ENCODE results near the gene CYP4V2. TPM values are rescaled to one million over a fixed set of nuclear protein-coding genes. Genes with fewer than 3 reads are reported as not detected.

CYP4V2 gene
- total RNA-seq = 10 to 100 TPM; 27.5 to 43.1 (median 35.5) TPM

DNA sequence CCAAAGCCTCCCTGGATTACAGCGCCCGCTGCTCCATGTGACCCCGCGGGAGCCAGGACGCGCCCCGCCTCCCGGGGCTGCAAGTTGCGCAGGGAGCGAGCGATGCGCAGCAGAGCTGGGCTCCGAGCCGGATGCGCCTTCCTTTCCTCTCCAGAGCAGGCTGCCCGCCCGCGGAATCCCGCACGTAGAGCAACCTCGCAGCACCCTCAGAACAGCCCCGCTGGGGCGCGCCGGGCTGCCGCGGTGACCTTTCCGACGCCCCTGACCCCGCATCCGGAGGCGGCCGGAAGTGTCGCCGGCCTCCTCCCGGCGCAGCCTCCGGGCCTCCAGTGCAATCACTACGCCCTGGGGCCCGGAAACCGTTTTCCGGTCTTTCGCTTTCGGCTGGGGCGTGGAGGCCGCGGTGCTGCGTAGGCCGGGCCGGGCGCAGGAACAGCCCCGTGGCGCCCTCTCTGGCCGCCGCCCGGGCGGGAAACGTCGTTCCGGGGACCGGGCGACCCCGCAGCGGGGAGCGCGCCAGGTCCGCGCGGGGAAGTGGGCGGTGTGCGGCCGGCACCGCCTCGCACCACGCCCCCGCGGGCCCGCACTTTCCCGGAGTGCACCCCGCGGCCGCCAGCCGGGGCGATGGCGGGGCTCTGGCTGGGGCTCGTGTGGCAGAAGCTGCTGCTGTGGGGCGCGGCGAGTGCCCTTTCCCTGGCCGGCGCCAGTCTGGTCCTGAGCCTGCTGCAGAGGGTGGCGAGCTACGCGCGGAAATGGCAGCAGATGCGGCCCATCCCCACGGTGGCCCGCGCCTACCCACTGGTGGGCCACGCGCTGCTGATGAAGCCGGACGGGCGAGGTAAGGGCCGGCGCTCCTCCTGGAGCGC lies at the start of gene CYP4V2:
TSS of gene CYP4V2 (plus strand) at position 368 of the 866 bp plus-strand sequence. CDS start at position 625, 257 bp downstream.
- Histone ChIP-seq H3K27me3 (no peaks in the 10 kb centered on the region), H3K4me3 (peak within 1 kb of the TSS; percentile 69 to 92 (median 80)), H3K36me3 (peaks cover 0 to 17% (median 3%) of the 10 kb centered on the region in 4 donors), H3K9me3 (no peaks in the 10 kb centered on the region), H3K27ac (replicated peaks in 1 of 4) (peak within 1 kb of the TSS; percentile 92 to 98 (median 96)), H3K4me1 (peaks cover 24 to 39% (median 35%) of the 10 kb centered on the region in 4 donors)
- no CpG with 5 or more reads among the region's 107 CpGs for WGBS
- intact Hi-C loops (cut with DNase I) = loop anchor here (5.0 kb wide), 1 partner anchor 124 kb away; the partner anchor contains the start of gene TLR3
- TF ChIP-seq, protein P1, sequence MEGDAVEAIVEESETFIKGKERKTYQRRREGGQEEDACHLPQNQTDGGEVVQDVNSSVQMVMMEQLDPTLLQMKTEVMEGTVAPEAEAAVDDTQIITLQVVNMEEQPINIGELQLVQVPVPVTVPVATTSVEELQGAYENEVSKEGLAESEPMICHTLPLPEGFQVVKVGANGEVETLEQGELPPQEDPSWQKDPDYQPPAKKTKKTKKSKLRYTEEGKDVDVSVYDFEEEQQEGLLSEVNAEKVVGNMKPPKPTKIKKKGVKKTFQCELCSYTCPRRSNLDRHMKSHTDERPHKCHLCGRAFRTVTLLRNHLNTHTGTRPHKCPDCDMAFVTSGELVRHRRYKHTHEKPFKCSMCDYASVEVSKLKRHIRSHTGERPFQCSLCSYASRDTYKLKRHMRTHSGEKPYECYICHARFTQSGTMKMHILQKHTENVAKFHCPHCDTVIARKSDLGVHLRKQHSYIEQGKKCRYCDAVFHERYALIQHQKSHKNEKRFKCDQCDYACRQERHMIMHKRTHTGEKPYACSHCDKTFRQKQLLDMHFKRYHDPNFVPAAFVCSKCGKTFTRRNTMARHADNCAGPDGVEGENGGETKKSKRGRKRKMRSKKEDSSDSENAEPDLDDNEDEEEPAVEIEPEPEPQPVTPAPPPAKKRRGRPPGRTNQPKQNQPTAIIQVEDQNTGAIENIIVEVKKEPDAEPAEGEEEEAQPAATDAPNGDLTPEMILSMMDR (IDR thresholded peaks at IDR 0.05) = peak; percentile 24 to 43 (median 32)
- TF ChIP-seq POLR2AphosphoS5 (IDR thresholded peaks at IDR 0.05) = peak; percentile 74 to 83
- TF ChIP-seq POLR2A (IDR thresholded peaks at IDR 0.05; ENCODE audit: low read depth) = peak; percentile 15
- TF ChIP-seq EP300 (IDR thresholded peaks at IDR 0.05) = no peak
- DNase-seq (ENCODE audit: extremely low spot score) = no peak

DNA sequence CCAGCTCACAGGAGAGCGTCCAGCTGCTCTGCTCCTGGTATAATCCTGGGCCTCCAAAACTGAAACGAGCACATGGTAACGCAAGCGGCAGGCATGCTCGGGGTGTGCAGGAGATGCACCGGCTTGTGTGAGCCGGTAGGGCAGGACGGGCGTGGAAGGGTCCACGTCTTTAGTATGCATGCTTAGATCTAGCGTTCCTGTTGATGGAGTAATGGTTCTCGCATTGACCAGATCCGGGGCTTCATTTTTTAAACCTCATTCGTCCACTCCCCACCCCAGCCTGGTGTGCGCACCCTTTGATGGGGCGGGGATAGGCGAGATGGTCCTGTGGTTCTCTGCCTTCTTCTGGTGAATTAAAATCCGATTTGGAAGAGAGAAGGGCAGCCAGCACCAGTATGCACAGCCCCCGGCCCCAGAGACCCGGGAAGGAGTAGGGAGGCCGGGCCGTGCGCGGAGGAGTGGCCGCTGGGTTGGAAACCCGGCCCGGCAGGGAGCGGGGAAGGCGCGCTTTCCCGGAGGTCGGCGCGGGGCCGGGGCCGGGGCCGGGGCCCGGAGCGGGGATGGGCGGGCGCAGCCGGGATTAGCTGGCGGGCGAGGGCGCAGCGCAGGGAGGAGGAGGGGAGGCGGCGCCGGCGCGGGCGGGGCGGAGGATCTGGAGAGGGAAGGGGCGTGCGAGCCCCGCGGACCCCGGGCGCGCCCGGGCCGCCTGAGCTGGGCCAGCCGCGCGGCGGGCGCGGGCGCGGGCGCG lies 47.0 kb upstream of the CYP4V2 start:
- intact Hi-C loops (cut with DNase I) = loop anchor here (10.0 kb wide), 1 partner anchor 400 kb away; no protein-coding TSS in a partner anchor
- Histone ChIP-seq H3K4me3 (peak overlapping the region; percentile 64 to 82 (median 66)), H3K4me1 (peaks cover 10 to 22% (median 16%) of the 10 kb centered on the region in 4 donors), H3K36me3 (no peaks in the 10 kb centered on the region), H3K27me3 (no peaks in the 10 kb centered on the region), H3K9me3 (no peaks in the 10 kb centered on the region), H3K27ac (replicated peaks in 1 of 4) (peak overlapping the region; percentile 79 to 89 (median 88))
- DNase-seq (ENCODE audit: extremely low spot score) = no peak
- under 1% methylated on average over 55 of the region's 72 CpGs for WGBS
- no peak for TF ChIP-seq EP300 (IDR thresholded peaks at IDR 0.05)
- TF ChIP-seq, protein P1 (IDR thresholded peaks at IDR 0.05) = peak in 1 of 3 experiments; percentile 45

DNA sequence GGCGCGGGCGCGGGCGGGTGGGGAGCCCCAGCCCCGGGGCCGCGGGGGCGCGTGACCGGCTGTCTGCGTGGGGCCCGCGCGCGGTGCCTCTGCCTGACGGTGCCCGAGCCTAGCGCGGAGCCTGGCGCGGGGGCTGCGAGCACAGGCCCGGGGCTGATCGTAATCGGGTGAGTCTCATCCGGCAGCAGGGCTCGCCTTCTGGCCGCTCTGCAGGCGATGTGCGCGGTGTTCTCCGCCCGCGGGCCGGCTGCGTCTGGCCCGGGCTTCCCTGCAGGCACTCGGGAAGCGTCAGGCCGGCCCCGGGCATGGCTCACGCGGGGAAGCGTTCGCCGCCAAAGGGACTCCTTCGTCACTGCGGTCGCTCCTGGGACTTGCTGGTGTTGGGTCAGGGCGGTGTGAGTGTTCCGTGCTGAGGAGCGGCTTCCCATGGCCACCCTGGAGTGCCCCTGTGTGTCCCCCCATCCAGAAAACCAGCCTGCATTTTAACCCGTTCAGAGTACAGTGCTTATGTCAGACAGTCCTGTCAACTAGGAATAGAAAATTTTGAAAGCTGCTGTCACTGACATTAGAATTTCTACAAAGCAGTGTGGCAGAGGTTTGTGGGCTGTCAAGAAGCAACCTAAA lies 46.3 kb upstream of the CYP4V2 start:
- Histone ChIP-seq H3K27ac (replicated peaks in 1 of 4) (peak overlapping the region; percentile 79 to 89 (median 88)), H3K36me3 (no peaks in the 10 kb centered on the region), H3K4me1 (peaks cover 10 to 22% (median 17%) of the 10 kb centered on the region in 4 donors), H3K27me3 (no peaks in the 10 kb centered on the region), H3K9me3 (no peaks in the 10 kb centered on the region), H3K4me3 (peak overlapping the region; percentile 64 to 82 (median 66))
- WGBS = 0% methylated on average over 11 of the region's 54 CpGs
- intact Hi-C loops (cut with DNase I) = loop anchor here (5.0 to 10.0 kb wide), 2 partner anchors 42 to 400 kb away; no protein-coding TSS in a partner anchor
- TF ChIP-seq POLR2AphosphoS5 (IDR thresholded peaks at IDR 0.05) (peak; percentile 6 to 22), POLR2A (IDR thresholded peaks at IDR 0.05; ENCODE audit: low read depth) (no peak), EP300 (IDR thresholded peaks at IDR 0.05) (no peak)
- TF ChIP-seq, protein P1 (IDR thresholded peaks at IDR 0.05) = no peak
- DNase-seq (ENCODE audit: extremely low spot score) = no peak

DNA sequence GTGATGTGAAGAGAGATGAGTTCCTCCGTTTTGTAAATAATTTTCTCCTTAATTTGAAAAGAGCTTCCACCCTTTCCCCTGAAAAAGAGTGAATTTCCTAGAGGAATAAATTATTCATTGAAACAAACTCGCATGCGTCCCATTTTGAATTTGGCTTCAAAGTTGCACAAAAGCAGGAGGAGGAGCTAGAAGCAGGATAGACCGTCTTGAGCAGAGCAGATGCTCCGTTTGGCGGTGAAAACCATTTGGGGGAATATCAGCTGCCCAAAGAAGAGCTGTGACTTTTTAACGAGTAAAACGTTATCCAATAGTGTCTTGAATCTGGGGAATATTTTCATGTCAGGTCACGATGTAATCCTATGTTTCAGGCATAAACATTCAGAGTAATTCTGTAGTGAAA lies 44.9 kb upstream of the CYP4V2 start:
- Histone ChIP-seq H3K36me3 (no peaks in the 10 kb centered on the region), H3K4me3 (no peak overlapping the region), H3K9me3 (no peaks in the 10 kb centered on the region), H3K4me1 (peaks cover 10 to 23% (median 17%) of the 10 kb centered on the region in 4 donors), H3K27me3 (no peaks in the 10 kb centered on the region), H3K27ac (replicated peaks in 1 of 4) (no peak overlapping the region)
- TF ChIP-seq EP300 (IDR thresholded peaks at IDR 0.05) = no peak
- no peak for TF ChIP-seq POLR2A (IDR thresholded peaks at IDR 0.05; ENCODE audit: low read depth)
- TF ChIP-seq POLR2AphosphoS5 (IDR thresholded peaks at IDR 0.05) = no peak
- TF ChIP-seq, protein P1 (IDR thresholded peaks at IDR 0.05) = no peak
- 75% methylated on average over 9 of the region's 9 CpGs for whole genome bisulfite sequencing
- DNase-seq (ENCODE audit: extremely low spot score) = no peak
- intact Hi-C loops (cut with DNase I) = loop anchor here (5.0 to 10.0 kb wide), 2 partner anchors 41 to 402 kb away; no protein-coding TSS in a partner anchor
